RPMI8226 (cell line): ENCODE data around the gene ZCCHC7.
"Not testable (repeated sequence)": the region's sequence is repeated elsewhere in the genome, so short reads cannot be mapped to it uniquely, and the experiment has no call there.

ENCODE experiments used
- DNase-seq: peaks from one replicate; pipeline ENCODE4 v3.0.0-alpha.2; 2015

Gene ZCCHC7

DNA sequence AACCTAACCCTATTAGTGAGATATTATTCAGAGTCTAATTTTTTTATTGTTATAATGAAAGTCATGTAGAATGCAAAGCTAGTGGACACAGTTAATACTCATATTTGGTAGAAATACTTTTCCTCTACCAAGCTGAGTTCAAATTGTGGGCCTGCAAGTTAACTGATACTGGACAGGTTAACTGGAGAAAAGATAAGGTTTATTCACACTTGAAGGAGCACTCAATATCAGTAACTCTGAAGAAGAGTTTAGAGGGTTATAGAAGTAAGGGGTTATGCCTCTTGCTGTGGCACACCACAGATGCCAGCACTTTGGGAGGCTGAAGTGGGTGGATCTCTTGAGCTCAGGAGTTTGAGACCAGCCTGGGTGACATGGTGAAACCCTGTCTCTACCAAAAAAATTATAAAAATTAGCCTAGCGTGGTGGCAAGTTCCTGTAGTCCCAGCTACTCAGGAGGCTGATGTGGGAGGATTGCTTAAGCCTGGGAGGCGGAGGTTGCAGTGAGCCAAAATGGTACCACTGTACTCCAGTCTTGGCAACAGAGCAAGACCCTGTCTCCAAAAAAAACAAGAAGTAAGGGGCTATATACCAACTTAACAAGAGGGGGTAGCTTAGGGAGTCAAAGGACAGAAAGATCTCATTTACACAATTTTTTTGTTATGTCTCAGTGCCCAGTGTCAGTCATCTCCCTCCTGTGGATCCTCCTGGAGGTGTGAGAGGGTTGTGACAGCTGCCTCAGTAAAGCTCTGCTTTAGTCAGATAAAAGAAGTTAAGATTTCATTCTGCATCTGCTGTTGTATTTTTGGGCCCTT lies 180.9 kb downstream of the ZCCHC7 start:
- DNase-seq = peak; percentile 28

GRCh38 chr9:37301854-37302172 lies 181.4 kb downstream of the ZCCHC7 start:
- no peak for DNase-seq

DNA sequence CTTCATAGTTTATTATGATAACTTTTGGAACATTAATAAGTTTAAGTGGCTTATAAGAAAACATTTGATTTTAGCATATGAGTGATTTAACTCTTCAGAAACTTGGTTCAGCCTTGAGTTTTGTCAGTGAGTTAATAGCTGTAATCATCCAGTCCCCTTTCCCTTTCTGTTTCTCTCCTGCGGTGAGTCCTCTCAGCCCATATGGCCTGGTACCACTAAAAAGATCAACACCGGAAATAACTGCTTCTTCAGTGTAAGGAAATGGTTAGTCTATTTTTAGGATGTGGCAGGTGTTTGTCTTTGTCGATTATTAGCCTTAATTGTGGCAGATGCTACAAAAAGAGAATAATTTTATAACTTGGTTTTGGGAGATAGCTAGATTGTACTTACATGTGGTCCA lies 181.9 kb downstream of the ZCCHC7 start:
- DNase-seq = peak; percentile 81

- not testable (repeated sequence) for DNase-seq
These were observed 182.9 kb downstream of the ZCCHC7 start for GRCh38 chr9:37303272-37303671.

- no peak for DNase-seq
These were observed 188.8 kb downstream of the ZCCHC7 start for GRCh38 chr9:37309136-37309535.

- no peak for DNase-seq
These were observed 191.7 kb downstream of the ZCCHC7 start for GRCh38 chr9:37311938-37312708.

DNA sequence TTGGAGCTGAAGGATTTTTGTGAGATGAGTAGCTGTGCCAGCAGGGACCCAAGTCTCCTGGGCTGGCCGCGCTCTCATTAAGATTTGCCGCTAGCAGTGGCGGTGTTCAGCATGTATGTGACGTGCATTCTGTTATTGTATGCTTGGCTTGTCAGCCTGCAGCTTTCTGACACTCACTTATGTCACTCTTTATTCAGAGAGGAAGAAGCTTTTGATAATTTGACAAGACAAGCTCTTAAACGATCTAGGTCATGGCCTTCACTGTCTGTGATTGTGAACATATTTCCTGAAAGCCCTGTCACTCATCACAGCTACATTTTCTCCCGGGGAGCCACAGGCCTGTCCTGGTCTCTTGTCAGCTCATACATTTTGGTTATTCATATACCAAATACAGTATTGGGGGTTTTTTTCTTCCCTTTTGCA lies 203.9 kb downstream of the ZCCHC7 start:
- no peak for DNase-seq

DNA sequence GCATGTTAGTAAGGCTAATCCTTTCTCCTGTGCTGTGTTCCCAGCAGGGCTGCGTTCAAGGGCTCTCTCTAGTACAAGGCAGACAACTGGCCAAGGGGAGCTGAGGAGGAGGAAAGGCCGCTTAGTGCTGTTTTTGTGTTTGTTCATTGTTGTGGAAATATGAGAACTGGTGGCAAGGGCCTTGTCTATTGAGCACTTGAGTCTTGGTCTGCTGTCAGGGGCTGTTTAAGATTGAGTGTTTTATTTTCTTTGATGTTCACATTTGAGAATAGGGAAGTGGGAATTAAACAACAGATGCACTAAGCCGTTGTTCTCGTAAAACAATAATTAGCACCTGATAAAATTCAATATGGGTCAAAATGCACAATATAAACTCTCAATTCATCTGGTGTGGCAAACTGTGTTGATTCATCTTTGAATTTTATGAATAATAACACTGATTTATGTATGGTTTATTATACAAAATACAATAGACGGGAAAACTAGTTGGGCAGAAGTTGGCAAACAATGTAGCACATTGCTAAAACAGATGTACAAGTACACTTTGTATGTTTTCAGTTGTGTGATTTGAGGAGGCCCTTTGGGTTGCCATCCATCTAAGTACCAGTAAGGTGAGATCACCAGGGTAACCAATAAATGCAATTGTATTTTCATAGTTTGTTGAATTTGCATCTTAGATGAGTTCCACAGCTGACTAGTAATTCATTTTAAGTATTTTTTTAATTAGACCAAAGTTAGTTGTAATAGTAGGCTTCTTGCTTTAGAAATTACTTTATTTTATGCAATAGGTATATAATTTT lies 204.5 kb downstream of the ZCCHC7 start:
- no peak for DNase-seq

DNA sequence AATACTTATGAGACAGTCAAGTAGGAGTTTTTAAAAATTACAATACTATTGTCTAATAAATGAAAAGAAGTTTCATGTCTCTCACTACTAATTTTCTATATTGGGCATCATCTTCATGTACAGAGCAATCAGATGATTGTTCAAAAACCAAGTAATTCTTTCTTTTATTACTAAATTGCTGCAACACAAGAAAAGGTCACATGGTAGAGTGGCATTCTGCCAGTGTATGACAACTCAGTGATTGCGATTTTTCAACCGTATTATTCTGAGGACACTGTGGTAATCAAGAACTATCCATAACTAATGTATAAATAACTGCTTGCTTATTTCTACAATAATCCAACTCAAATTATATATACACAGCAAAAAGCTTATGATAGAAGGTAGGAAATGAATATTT lies 205.4 kb downstream of the ZCCHC7 start:
- DNase-seq = no peak

DNA sequence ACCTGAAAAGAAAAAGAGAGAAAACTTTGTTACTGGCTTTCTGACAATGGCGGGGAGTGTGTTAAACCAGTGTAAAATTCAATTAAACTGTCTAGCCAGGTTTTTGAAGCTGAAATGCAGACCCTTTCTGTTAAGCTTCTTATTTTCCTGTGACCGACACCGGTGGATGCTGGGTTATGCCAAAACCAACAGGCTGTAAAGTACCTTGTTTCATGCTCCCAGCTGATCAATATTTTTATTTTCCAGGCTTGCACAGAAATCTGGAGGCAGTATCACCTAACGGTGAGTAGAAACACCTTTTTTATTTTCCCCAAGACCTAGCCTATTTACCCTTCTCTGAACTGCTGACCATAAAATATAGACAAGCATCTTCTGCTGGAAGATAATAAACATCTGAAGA lies 207.2 kb downstream of the ZCCHC7 start:
- DNase-seq = no peak

DNA sequence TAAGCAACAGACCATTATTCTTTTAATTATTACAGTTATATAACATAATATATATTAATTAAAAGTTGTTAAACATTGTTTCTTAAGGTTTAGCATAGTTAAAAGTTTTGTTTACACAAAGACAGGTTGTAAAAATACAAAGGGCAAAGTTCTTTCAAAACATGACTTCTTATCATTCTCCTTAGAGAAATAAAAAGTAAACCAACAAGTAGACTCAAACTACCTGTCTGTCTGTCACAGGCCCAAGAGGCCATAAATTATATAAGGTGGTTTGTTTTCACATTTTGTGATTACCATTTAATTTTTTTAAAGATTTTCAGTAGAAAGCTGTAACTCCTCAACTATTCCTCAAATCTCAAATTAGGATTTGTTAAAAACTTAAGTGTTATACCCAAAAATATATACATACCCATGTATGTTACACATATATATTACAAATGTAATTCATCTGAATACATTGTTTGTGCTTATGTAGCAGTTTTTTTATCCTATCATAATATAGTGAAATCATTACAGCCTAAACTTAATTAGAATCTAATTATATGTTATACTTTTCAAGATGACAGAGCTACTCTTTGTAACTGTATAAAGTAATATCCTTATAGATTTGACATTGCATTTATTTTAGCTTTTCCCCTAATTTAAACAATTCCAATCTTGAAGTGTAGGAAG lies 208.3 kb downstream of the ZCCHC7 start:
- no peak for DNase-seq

DNA sequence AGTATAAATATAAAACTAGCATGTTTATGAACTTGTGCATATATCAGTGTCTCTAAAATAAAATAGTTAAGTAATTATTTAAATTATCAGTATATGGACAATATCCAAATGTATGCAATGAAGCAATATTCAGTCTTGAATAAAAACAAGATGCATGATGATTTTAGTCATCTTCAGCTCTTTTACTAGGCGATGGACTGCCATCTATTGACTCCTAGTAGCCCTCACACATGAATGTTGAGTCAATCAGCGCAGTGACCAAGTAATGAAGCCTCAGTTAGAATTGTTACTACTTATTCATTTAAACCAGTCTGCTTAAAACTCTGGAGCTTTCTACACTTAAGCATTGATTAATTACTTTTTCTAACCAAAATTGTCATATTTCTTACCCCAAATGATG lies 209.2 kb downstream of the ZCCHC7 start:
- DNase-seq = peak; percentile 26

DNA sequence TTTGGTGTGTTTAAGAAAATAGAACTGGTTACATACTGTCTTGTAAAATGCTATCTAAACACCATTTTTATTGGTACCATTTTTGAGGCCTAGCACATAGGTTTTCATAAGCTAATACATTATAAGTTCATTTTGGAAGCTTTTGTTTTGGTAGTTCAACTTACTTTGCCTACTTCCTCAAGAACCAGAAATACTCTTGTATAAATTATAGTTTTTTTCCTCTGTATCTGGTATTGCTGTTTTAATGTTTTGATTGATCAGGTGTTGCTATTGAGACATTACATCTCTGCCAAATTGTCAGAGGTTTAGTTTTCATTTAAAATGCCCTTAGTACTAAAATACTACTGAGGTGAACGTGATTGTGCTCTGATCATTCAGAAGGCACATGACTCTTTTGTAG lies 211.5 kb downstream of the ZCCHC7 start:
- no peak for DNase-seq

GRCh38 chr9:37332578-37332977 lies 212.2 kb downstream of the ZCCHC7 start:
- DNase-seq = no peak

DNA sequence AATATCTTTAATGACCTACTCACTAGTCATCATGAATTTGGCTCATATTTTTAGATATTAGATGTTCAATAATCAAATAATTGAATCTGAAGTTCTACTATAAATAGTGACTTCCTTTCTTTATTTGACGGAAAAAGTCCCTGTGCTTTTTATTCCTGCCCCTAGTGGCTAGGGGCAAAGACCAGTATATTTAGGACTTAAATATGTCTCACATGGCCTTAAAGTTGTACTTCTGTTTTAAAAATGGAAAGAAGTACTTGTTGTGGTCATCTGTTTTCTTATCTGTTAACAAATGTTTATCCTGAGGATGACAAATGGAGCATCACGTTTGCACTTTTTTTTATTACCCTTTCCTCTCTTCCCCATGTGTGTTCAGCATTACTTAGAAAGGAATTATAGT lies 212.9 kb downstream of the ZCCHC7 start:
- DNase-seq = no peak

DNA sequence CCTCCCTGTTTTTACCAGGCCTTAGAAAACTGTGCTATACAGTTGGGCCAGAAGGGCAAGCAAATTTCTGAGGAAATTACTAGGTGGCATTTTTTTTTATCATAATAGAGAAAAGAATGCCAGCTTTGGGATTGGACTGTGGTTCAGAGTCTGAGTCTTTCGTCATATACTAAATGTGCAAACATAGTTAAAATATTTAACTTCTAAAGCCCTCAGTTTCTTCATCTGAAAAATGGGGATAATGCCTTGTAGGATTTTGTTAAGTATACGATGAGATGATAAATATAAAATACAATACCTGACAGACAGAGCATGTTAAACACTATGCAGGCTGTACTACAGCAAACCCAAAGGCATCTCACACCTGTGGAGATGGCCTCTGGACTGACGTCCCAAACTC lies 214.9 kb downstream of the ZCCHC7 start:
- DNase-seq = no peak

DNA sequence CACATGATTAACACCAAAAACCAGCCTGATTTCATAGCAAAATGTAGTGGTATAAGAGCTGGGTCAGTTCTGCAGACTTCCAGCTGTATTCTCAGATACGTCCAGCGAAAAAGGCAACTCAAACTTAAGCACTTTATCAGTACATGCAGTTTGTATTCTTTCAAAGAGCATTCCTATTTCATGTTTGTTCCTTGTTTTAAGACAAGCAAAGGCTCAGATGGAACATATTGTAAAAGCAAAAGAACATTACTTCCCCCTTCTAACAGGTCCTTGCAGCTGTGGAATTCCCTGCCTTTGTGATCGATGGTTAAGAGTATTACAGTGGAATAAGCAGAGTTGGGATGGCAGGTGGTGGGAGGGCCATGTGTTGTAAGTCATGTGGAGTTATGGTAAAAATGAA lies 215.8 kb downstream of the ZCCHC7 start:
- no peak for DNase-seq

- no peak for DNase-seq
These were observed 217.0 kb downstream of the ZCCHC7 start for GRCh38 chr9:37337301-37337890.

GRCh38 chr9:37338218-37338617 lies 217.8 kb downstream of the ZCCHC7 start:
- DNase-seq = no peak

DNA sequence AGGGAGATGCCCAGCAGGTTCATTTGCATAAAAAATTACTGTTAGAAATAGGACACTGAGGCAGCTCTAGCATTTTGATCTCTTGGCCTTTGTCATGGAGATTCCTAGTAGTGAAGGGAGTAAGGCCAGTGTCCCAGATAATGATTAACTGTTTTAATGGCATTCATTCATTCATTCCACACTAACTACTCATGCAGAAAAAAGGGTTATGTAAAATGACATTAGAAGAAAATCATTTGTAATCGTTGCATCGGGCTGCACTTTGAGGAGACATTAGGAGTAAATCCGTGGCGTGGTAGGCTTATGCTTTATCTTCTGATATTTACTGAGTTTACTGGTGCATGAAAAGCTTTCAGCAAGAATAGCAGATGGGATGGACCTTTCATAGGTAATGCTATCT lies 219.5 kb downstream of the ZCCHC7 start:
- no peak for DNase-seq

- DNase-seq = no peak
These were observed 220.6 kb downstream of the ZCCHC7 start for GRCh38 chr9:37340961-37341360.

GRCh38 chr9:37341704-37342103 lies 221.3 kb downstream of the ZCCHC7 start:
- DNase-seq = no peak

GRCh38 chr9:37342493-37342892 lies 222.1 kb downstream of the ZCCHC7 start:
- no peak for DNase-seq
